ENCODE results near the gene ATP9A.
"Not testable (repeated sequence)": the region's sequence is repeated elsewhere in the genome, so short reads cannot be mapped to it uniquely, and the experiment has no call there.

Gene ATP9A

GRCh38 chr20:51687108-51687507 is 81.1 kb downstream of the ATP9A start:
- DNase-seq, result no peak

DNA sequence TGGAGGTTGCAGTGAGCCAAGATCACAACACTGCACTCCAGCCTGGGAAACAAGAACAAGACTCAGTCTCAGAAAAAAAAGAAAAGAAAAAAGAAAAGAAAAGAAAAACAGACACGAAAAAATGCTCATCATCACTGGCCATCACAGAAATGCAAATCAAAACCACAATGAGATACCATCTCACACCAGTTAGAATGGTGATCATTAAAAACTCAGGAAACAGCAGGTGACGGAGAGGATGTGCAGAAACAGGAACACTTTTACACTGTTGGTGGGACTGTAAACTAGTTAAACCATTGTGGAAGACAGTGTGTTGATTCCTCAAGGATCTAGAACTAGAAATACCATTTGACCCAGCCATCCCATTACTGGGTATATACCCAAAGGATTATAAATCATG is 82.7 kb downstream of the ATP9A start:
- DNase-seq, result not testable (repeated sequence)

DNA sequence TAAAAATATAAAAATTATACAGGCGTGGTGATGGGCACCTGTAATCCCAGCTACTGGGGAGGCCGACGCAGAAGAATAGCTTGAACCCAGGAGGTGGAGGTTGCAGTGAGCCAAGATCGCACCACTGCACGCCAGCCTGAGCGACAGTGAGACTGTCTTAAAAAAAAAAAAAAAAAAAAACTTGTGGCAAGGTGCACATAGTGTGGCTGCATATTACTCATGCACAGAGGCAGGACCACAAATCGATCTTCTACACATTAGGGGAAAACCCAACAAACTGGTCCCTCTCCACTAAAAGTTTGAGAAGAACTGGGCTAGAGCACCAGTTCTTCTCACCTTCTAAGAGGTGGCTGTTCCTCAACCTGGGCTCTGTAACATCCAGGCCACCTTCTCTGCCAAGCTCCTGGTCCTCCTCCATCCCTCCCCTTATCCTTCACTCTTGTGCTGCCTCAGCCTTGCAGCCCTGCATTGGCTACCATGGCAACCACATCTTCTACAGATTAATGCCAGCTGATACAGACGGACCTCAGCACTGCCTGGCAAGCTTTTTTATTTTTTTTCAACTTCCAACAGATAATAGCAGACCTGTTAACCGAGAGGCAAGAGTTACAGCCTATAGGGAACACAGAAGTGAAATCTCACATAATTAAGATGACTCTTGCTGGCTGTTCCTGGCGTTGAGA is 88.0 kb downstream of the ATP9A start:
- no peak for DNase-seq

- no peak for DNase-seq
These were observed 88.8 kb downstream of the ATP9A start for GRCh38 chr20:51679254-51679921.

DNA sequence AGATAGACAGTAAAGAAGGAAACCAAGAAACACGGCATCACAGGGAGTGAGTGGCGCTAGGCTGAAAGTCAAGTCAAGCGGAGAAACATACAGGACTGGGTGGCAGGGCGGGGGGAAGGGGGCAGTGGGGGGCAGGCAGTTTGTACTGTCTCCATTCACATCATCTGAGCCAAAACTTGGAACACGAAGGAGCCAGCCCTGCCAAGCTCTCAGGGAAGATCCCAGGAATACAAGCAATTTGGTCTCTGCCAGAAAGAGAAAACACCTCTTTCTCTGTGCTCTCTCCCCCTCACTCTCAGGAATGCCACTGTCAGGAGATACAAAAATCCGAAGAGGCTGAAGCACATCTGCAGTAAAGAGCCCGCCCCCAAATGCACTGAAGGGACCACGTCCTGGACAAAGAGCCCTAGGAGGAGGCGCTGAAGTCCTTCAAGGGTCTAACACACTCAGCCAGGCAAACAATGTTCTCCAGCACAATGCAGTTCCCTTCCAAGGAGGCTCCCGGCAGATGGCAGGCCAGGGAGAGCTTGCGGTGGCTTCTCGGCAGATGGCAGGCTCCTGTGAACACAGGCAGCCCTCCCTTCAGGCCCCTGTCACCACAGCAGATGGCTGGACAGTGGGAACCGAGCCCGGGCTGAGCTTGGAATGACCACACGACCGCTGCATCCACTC is 90.0 kb downstream of the ATP9A start:
- no peak for DNase-seq

GRCh38 chr20:51668947-51669346 is 99.2 kb downstream of the ATP9A start:
- DNase-seq, result no peak

- no peak for DNase-seq
These were observed 99.7 kb downstream of the ATP9A start for GRCh38 chr20:51668515-51668914.

- no peak for DNase-seq
These were observed 100.7 kb downstream of the ATP9A start for GRCh38 chr20:51667491-51667890.

- DNase-seq, result no peak
These were observed 101.2 kb downstream of the ATP9A start for GRCh38 chr20:51667002-51667408.

- no peak for DNase-seq
These were observed 102.1 kb downstream of the ATP9A start for GRCh38 chr20:51666126-51666525.

DNA sequence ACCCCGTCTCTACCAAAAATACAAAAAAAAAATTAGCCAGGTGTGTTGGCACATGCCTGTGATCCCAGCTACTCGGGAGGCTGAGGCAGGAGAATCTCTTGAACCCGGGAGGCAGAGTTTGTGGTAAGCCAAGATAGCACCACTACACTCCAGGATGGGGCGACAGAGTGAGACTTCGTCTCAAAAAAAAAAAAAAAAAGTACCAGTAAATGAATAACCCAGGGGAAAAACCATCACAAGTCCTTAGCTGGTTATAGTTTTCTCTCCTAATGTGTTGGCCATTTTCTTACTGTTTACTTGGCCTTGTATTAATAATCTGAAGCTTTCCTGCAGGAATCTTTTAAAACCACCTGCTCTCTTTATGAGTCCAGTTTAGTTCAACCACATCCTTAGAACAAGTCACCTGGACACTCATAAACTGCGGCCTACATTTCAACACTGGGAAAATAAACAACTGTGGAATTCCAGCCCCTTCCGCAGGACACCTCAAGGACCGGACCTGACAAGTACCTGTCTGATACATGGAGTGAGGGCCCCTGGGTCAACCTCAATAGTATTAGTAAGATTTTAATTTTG is 102.6 kb downstream of the ATP9A start:
- DNase-seq, result no peak

- no peak for DNase-seq
These were observed 106.5 kb downstream of the ATP9A start for GRCh38 chr20:51661609-51662178.

- DNase-seq, result no peak
These were observed 107.2 kb downstream of the ATP9A start for GRCh38 chr20:51660672-51661608.

GRCh38 chr20:51659491-51660050 is 108.6 kb downstream of the ATP9A start:
- DNase-seq, result no peak

DNA sequence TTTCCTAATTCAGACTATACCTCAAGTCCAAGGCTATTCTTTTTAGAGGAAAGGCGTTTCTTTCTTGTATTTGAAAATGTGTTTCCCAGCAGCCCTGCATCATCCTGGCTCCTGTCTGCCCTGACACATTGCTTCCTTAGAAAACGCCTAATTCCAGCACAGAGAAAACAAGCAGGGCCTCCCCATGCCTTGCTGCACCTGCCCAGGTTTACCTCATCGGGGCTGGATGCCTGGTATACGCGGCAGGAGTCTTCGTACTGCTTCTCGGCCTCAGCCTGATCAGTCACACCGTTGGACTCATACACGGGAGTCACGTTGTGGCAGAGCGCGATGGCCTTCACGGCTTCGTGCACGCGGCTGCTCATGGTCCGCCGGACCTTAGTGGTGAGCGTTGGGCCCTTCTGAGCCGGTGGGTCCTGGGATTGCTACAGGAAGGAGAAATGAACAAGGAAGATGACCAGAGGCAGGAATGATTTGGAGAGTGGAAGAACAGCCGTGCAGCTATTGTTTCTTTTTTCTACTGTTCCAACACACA is 111.4 kb downstream of the ATP9A start:
- no peak for DNase-seq

- not testable (repeated sequence) for DNase-seq
These were observed 112.1 kb downstream of the ATP9A start for GRCh38 chr20:51656089-51656488.

- no peak for DNase-seq
These were observed 113.7 kb downstream of the ATP9A start for GRCh38 chr20:51654495-51654894.

GRCh38 chr20:51654060-51654459 is 114.1 kb downstream of the ATP9A start:
- DNase-seq, result no peak

DNA sequence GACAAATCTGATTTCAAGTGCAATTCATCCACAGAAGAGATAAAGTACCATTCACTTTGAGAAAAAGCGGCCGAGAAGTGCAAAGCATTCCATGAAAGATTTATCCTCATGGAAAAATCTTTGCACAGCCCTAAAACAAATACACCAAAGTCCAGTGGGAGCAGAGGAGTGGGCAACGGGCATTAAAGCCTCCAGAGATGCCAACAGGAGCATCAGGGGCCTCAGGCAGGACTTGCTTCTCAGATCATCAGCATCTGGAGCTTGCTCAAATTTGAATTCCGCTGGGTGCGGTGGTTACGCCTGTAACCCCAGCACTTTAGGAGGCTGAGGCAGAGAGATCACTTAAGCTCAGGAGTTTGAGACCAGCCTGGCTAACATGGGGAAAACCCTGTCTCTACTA is 115.0 kb downstream of the ATP9A start:
- DNase-seq, result no peak

- DNase-seq, result no peak
These were observed 116.2 kb downstream of the ATP9A start for GRCh38 chr20:51651921-51652549.

DNA sequence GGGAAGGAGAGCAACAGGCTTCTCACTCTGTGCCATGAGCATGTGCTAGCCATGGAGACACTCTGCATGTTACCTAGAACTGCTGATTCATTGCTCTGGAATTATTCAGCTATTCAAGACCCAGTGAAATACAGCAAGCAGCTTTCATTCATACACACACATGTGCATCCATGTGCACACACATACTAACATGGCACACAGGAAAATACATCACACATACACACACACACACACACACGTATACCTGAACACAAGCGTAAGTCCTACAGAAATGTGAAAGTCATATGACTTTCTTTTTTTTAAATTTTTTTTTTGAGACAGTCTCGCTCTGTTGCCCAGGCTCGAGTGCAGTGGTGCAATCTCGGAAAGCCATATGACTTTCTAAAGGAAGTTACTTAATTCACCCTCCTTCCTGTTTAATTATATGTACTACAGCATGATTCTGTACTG is 117.5 kb downstream of the ATP9A start:
- no peak for DNase-seq

Data from NCI-H1092 (cell line).